KOPT-K1 (cell line): Measurements from ENCODE around the gene NDUFB7.

ENCODE experiments used
- H3K27ac ChIP-seq: fragments of 200-600 bp; sonication (generic); 2 replicates; pipeline ENCODE4 v1.5.1; 2016; ENCODE audit warnings: antibody characterized with exemption, mild to moderate bottlenecking, low read depth, low read length; ENCODE audit not compliant: poor library complexity, severe bottlenecking
- H3K36me3 ChIP-seq: fragments of 200-600 bp; sonication (generic); 2 replicates; pipeline ENCODE4 v1.5.1; 2017; ENCODE audit warnings: antibody characterized with exemption, mild to moderate bottlenecking, low read length, moderate library complexity; ENCODE audit not compliant: insufficient read depth
- H3K9me3 ChIP-seq: fragments of 200-600 bp; sonication (generic); 2 replicates; pipeline ENCODE4 v1.5.1; 2017; ENCODE audit warnings: antibody characterized with exemption, low read length, mild to moderate bottlenecking; ENCODE audit not compliant: insufficient read depth, poor library complexity, severe bottlenecking

The NDUFB7 gene

DNA sequence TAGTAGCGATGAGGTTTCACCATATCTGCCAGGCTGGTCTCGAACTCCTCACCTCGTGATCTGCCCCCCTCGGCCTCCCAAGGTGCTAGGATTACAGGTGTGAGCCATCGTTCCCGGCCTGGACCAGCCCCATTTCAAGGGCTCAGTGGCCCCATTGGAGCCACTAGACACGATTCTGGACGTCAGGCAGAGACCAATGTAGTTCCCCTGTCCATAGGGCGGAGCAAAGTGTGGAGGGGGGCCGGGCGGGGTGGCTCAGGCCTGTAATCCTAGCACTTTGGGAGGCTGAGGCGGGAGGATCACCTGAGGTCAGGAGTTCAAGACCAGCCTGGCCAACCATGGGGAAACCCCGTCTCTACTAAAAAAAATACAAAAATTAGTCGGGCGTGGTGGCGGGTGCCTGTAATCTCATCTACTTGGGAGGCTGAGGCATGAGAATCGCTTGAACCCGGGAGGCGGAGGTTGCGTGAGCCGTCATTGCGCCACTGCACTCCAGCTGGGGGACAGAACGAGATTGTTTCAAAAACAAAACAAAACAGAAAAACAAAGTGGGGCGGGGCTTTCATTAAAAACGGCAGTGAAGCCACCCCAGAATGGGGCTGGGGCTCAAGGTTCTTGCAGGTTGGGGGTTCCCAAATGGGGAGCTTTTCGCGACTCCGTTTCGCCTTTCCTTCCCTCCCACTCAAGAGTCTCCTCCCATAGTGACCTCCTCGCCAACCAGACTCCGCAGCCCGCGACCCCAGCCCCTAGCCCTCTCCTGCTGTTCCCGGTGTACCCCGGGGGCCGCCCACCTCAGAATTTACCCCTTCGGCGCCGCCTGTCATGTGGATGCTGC lies 43.2 kb downstream of the NDUFB7 start:
- H3K9me3 ChIP-seq = no peaks in the 10 kb centered on the region
- H3K36me3 ChIP-seq = peaks cover 15% of the 10 kb centered on the region
- peak overlapping the region; percentile 81 for H3K27ac ChIP-seq

GRCh38 chr19:14526423-14526822 lies 45.4 kb downstream of the NDUFB7 start:
- Histone ChIP-seq H3K27ac (no peak overlapping the region), H3K36me3 (0 out of 2 replicates have a peak, but pooled peaks cover under 1% of the 10 kb centered on the region), H3K9me3 (no peaks in the 10 kb centered on the region)

DNA sequence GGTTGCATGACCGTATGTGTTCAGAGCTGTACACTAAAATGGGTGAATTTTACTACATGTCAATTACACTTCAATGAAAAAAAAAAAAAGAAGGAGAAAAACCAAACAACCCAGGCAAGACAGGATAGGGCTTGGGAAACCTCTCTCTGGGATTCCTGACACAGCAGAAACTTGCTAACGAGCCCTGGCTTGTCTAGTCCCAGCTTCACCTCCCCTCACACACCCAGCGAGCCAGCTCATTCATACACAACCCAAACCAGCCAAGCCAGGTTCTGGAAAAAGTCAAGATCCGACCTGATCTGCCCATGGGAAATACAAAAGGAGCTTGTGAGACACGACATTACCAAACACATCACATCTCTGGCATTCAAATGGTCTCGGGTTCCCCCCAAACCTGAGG lies 46.1 kb downstream of the NDUFB7 start:
- Histone ChIP-seq H3K9me3 (no peaks in the 10 kb centered on the region), H3K36me3 (no peaks in the 10 kb centered on the region), H3K27ac (no peak overlapping the region)

DNA sequence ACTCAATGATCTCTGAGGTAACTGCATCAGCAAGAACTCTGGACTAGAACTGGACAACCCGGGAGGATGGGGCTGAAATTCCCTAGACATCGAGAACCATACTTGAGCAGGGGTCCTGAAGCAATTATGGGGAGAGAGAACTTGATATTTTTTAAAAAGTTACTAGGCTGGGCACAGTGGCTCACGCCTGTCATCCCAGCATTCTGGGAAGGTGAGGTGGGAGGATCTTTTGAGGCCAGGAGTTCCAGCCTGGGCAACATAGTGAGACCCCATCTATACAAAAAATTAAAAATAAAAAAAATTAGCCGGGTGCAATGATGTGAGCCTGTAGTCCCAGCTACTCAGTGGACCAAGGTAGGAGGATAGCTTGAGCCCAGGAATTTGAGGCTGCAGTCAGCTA lies 51.3 kb downstream of the NDUFB7 start:
- Histone ChIP-seq H3K36me3 (peaks cover 17% of the 10 kb centered on the region), H3K9me3 (no peaks in the 10 kb centered on the region), H3K27ac (peak overlapping the region; percentile 77)

DNA sequence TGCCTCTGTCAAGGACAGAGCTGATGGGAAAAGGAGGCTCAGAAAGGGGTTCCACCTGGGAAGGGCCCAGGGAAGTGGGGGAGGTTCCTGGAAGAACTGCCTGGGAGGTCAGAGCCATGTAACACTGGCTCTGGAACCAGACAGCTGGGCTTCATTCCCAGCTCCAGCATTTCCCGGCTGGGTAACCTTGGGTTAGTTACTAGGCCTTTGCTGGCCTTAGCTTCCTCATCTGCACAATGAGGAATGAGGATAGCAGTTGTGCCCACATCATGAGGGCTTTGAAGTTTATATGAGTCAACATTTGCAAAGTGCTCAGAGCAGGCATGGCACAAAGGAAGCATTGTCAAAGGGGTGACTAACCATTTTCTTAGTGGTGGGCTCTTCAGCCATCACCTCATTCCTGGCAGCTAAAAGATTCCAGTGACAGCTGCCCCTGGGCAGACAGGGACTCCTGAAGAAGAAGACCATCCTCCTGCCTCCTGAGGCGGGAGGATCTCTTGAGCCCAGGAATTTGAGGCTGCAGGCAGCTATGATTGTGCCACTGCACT lies 51.9 kb downstream of the NDUFB7 start:
- peaks cover 23% of the 10 kb centered on the region for H3K36me3 ChIP-seq
- H3K9me3 ChIP-seq = no peaks in the 10 kb centered on the region
- peak overlapping the region; percentile 77 for H3K27ac ChIP-seq

GRCh38 chr19:14519245-14519859 lies 52.5 kb downstream of the NDUFB7 start:
- Histone ChIP-seq H3K9me3 (no peaks in the 10 kb centered on the region), H3K27ac (peak overlapping the region; percentile 77), H3K36me3 (peaks cover 29% of the 10 kb centered on the region)

DNA sequence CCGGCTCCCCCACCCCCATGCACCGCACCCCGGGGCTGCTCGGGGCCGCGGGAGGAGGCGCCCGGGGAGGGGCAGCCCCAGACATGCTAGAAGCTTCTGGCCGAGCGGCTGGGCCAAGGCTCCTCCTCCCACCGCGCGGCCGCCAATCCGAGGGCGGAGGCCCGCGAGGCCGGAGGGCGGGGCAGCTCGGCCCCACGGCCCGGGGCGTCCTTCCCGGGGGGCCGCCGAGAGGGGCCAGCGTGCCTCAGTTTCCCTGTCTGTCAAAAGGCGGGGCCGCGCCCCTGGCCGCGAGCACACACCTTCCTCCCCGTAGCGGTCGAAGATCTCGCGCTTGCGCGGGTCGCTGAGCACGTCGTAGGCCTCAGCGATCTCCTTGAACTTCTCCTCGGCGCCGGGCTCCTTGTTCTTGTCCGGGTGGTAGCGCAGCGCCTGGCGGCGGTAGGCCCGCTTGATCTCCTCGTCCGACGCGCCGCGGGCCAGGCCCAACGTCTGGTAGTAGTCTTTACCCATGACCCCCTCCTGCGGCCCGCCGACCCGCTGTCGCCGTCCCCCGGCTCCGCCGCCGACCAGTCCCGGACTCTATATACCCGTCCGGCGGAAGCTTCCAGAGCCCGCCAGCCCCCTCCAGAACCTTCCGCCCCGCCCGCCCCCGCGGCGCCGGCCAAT lies 53.9 kb downstream of the NDUFB7 start, which contains the start of gene DNAJB1:
TSS of gene DNAJB1 (minus strand) at position 558 of the 666 bp plus-strand sequence. CDS start at position 510, 48 bp downstream.
- H3K27ac ChIP-seq = peak within 1 kb of the TSS; percentile 98
- H3K9me3 ChIP-seq = no peaks in the 10 kb centered on the region
- peaks cover 42% of the 10 kb centered on the region for H3K36me3 ChIP-seq

DNA sequence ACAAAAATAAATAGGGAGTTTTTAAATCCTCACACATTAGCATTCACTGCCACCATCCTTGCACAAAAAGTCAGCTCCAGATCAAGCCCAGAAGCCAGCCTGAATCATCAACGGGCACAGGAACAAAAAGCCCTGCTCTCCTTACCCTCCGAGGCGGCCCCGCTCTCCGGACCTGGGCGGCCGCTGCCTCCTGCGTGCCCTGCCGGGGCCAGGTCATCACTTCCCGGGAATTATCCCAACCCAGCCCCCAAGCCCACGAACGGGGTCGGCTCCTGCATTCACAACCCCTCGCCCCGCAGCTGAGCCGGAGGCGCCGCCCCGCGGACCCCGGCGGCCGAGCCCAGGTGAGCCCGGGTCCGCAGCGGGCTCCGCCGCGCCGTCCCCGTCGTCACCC lies 54.4 kb downstream of the NDUFB7 start:
- H3K9me3 ChIP-seq = no peaks in the 10 kb centered on the region
- H3K27ac ChIP-seq = peak overlapping the region; percentile 98
- H3K36me3 ChIP-seq = peaks cover 46% of the 10 kb centered on the region

DNA sequence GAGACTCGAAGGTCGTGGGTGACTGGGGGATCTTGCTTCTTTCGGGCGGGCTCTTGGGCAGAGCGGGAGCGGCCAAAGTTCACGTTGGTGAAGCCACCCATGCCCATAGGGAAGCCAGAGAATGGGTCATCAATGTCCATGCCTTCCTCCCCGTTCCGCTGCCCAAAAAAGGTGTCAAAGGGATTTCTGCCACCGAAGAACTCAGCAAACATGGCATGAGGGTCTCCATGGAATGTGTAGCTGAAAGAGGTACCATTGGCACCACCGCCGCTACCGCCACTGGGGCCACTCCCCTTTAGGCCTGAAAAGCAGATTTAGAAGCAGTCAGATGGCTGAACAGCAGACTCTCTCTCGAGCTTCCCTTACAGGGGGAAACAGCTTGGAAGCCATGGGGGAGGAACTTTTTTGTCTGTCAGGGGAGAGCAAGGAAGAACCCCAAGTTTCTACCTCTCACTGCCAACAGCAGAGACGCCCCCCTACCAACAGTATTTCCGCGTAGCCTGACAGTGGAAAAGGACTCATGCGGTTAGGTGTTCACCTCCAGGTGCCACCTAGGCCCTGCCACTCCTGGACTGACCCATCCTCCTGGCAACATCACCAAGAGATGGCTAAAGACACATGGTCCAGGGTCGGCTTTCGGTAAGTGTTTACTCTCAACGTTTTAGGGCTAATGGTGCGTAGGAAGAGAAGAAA lies 55.0 kb downstream of the NDUFB7 start:
- H3K27ac ChIP-seq = peak overlapping the region; percentile 98

More for the DNA sequence above, 55.0 kb downstream of the NDUFB7 start:
- Histone ChIP-seq H3K9me3 (no peaks in the 10 kb centered on the region), H3K36me3 (peaks cover 46% of the 10 kb centered on the region)
